Activated CD4-positive, alpha-beta T cell treated with anti-CD3 and anti-CD28 coated beads, Interleukin-2, amount 10 ng/mL, durations not matched to agents 24 days and 14 days (primary cell): ENCODE data around the gene ATXN8OS. TPM values are rescaled to one million over a fixed set of nuclear protein-coding genes. Genes with fewer than 3 reads are reported as not detected.
"Not testable (repeated sequence)": the region's sequence is repeated elsewhere in the genome, so short reads cannot be mapped to it uniquely, and the experiment has no call there.

Source experiments
- DNase-seq: peaks from one replicate; pipeline ENCODE4 v3.0.0; 2022
- H3K27ac Mint-ChIP-seq: one replicate; pipeline ENCODE4 v1.8.0; 2022; ENCODE audit warnings: mild to moderate bottlenecking, mixed read lengths
- H3K27me3 Mint-ChIP-seq: one replicate; pipeline ENCODE4 v1.8.0; 2022; ENCODE audit warnings: mixed read lengths
- H3K36me3 Mint-ChIP-seq: one replicate; pipeline ENCODE4 v1.8.0; 2022; ENCODE audit warnings: low read depth, mild to moderate bottlenecking, mixed read lengths
- H3K4me1 Mint-ChIP-seq: one replicate; pipeline ENCODE4 v1.8.0; 2021; ENCODE audit warnings: mixed read lengths
- H3K4me3 Mint-ChIP-seq: one replicate; pipeline ENCODE4 v1.8.0; 2022; ENCODE audit warnings: mild to moderate bottlenecking, moderate library complexity, mixed read lengths
- H3K9me3 Mint-ChIP-seq: one replicate; pipeline ENCODE4 v1.8.0; 2021; ENCODE audit warnings: mixed read lengths
- intact Hi-C: fragments of 100-400 bp; cut with micrococcal nuclease; formaldehyde crosslinking; loops from one replicate; pipeline ENCODE4 v1.15.1; 2023
- total RNA-seq: library from RNA; stranded (reverse); gene quantifications from 2 replicates; pipeline ENCODE4 v1.2.3, GENCODE V29; 2022

Gene ATXN8OS
- total RNA-seq, result not detected in 2 replicates

DNA sequence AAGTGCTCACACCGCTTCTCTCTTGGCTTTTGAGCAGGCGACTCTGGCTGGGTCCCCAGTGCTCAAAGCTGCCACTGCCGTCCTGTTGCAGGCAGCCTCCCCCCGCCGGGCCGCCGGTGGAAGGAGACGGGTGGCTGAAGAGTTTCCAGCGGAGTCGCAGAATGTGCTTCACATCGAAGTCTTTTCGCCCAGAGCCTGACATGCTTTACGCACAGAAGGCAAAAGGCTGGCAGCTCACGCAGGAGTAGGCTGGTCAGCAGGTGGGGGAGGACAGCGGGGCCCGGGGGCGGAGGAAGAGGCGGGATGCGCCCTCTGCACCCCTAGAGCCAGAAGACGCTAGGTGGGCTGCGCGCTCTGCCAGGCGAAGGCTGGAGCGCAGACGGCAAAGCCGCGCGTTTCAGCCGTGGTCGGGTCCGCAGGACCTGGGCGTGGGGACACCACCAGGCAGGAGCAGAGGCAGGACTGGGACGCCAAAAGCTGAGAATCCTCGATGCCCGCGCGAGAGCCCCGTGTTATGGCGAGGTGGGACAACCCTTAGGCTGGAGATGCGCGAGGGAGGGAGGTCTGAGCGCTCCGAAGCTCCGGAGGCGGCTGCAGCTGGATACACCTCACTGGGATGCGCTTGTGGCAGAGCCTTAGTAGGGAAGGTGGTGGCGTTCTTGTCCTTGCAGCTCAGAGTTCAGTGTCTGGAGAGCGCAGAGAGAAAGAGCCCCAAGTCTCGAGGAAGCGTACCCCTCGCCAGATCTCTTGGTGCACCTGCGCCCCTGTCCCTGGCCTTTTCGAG is at the start of gene ATXN8OS:
ATXN8OS (plus strand) TSS at position 329 of the 784 bp plus-strand sequence.
- no peak for DNase-seq
- Mint-ChIP-seq H3K4me3 (no peak within 1 kb of the TSS), H3K4me1 (no peaks in the 10 kb centered on the region), H3K9me3 (no peaks in the 10 kb centered on the region), H3K27ac (no peak within 1 kb of the TSS), H3K27me3 (no peaks in the 10 kb centered on the region), H3K36me3 (no peaks in the 10 kb centered on the region)
- intact Hi-C loops, result no loop called here

DNA sequence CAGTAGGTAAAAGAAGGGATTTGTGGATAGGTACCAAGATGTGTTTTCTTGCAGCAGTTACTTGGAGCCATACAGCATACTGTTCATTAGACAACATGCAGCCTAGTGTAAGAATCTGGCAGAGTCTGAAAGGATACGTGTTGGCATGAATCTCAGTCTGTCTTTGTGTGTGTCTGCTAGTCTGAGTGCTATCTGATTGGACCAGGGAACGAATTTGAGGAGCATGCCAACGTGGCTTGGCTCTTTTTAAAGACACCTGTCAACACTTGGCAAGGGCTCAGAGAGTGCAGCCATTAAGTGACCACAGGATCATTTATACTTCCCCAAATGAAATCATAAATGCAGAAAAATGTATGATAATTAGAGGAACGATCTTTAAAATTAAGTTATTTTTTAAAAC is 27.6 kb upstream of the ATXN8OS start:
- Mint-ChIP-seq H3K27me3 (no peaks in the 10 kb centered on the region), H3K9me3 (peaks cover 6% of the 10 kb centered on the region), H3K27ac (no peak overlapping the region)

DNA sequence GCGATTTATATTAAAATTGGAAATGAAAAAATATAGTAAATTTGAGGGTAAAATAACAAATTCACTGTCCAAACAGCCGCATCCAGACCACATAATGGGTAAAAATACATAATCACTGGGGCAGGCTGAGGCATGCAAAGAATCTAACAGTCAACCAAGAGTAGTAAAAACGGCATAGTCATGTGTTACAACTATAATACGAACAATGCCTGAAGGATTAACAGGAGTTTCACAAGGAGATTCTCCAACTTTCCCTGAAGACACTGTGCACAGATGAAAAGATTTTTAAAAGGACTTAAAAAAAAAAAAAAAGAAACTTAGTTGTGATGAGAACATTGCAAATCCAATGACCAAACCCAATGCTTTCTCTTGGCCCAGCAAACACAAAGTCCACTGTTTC is 20.4 kb upstream of the ATXN8OS start:
- Mint-ChIP-seq H3K4me1 (no peaks in the 10 kb centered on the region), H3K36me3 (no peaks in the 10 kb centered on the region), H3K27ac (no peak overlapping the region), H3K27me3 (no peaks in the 10 kb centered on the region), H3K9me3 (peaks cover 3% of the 10 kb centered on the region), H3K4me3 (no peak overlapping the region)
- no peak for DNase-seq
- intact Hi-C loops, result no loop called here

More for the DNA sequence above, 27.6 kb upstream of the ATXN8OS start:
- Mint-ChIP-seq H3K4me1 (no peaks in the 10 kb centered on the region), H3K36me3 (no peaks in the 10 kb centered on the region), H3K4me3 (no peak overlapping the region)
- no peak for DNase-seq
- intact Hi-C loops, result no loop called here

DNA sequence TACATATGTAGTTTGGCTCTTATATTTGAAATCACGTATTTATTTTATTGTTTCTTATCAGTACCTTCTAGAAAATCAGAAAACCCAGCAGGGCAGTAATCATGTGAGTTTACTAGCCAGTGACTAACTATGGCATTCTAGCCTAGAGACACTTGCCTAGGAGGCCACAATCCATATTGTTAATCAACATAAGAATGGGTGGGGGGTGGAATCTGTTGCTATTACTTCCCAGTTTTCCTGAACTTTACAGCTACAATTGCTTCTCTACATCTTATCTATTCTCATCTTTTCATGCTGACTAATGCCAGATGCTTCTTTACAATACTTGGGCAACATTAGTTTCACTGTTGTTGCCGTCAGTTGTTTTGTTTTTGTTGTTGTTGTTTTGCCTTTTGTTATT is 18.7 kb upstream of the ATXN8OS start:
- intact Hi-C loops, result no loop called here
- Mint-ChIP-seq H3K4me3 (no peak overlapping the region), H3K27ac (no peak overlapping the region), H3K4me1 (no peaks in the 10 kb centered on the region), H3K27me3 (no peaks in the 10 kb centered on the region), H3K36me3 (no peaks in the 10 kb centered on the region), H3K9me3 (peaks cover 3% of the 10 kb centered on the region)
- DNase-seq, result no peak

DNA sequence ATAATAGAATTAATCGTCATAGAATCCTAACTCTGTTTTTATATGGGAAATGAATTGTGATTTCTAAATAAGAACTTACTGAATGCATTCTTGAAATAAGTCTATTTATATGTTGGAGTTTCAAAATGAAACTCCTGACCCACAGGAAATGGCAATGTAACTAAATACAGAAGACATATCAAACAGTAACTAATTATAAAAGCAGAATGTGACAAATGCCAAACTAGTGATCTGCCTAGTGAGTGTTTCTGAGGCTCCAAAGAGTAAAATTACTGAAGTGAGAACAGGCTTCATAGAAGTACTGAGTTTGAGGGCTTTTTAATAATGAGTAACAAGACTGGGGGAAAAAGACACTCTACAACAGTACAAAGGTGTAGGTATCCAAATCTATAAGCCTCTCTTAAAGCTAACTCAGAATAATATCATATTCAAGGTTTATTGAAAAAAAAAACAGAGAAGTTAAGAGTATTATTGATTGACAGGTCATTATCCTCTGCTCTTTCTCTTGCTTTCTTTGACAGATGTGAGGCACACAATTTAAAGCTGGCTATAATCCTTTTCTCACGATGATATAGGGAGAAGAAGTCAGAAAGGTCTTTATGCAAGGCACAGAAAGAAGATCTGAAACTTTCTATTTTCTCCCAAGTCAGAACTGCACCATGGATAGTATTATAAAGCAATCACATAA is 17.4 kb upstream of the ATXN8OS start:
- Mint-ChIP-seq H3K27me3 (no peaks in the 10 kb centered on the region), H3K4me3 (no peak overlapping the region), H3K36me3 (no peaks in the 10 kb centered on the region), H3K9me3 (no peaks in the 10 kb centered on the region), H3K4me1 (no peaks in the 10 kb centered on the region), H3K27ac (no peak overlapping the region)
- intact Hi-C loops, result no loop called here
- DNase-seq, result no peak

DNA sequence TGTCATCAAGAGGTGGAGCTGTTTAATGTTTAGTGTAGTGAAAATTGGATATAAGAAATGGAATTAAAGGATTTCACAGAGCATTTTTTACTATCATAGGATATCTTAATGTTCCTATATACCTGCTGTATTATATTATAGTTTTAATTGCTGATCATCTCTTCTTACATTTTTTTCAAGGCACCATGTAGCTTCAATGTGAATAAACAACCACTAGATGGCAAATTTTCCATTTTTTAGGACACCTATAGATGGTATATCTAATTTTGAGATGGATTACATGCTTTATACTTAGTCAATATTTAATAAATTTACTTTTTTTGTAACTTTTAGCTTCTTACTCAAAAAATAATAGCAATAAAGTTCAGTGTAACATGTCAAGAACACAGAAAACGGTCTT is 9.0 kb upstream of the ATXN8OS start:
- no peak overlapping the region for H3K27ac Mint-ChIP-seq
- no peak overlapping the region for H3K4me3 Mint-ChIP-seq
- H3K27me3 Mint-ChIP-seq, result no peaks in the 10 kb centered on the region
- no peaks in the 10 kb centered on the region for H3K9me3 Mint-ChIP-seq
- H3K4me1 Mint-ChIP-seq, result no peaks in the 10 kb centered on the region
- DNase-seq, result no peak
- H3K36me3 Mint-ChIP-seq, result no peaks in the 10 kb centered on the region
- intact Hi-C loops, result no loop called here

DNA sequence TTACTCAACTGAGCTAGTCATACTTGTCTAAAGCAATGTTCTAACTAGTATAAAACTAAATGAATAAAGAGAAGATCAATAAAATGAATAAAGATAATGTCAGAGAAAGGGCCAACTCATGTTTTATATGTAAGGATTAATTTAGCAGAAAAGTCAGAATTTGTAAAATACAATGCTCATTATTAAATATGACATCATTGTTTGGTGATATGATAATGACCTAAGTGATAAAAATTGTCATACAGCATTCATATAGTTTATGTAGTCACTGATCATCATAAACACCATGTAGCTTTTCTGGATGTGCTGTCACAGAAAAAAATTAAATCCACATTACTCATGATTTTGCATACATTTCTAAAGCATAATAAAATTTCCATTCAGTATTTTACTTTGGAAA is 3.1 kb upstream of the ATXN8OS start:
- no peaks in the 10 kb centered on the region for H3K36me3 Mint-ChIP-seq
- H3K4me3 Mint-ChIP-seq, result no peak overlapping the region
- no peak for DNase-seq
- H3K4me1 Mint-ChIP-seq, result no peaks in the 10 kb centered on the region
- intact Hi-C loops, result no loop called here
- H3K9me3 Mint-ChIP-seq, result no peaks in the 10 kb centered on the region
- H3K27me3 Mint-ChIP-seq, result no peaks in the 10 kb centered on the region
- no peak overlapping the region for H3K27ac Mint-ChIP-seq

DNA sequence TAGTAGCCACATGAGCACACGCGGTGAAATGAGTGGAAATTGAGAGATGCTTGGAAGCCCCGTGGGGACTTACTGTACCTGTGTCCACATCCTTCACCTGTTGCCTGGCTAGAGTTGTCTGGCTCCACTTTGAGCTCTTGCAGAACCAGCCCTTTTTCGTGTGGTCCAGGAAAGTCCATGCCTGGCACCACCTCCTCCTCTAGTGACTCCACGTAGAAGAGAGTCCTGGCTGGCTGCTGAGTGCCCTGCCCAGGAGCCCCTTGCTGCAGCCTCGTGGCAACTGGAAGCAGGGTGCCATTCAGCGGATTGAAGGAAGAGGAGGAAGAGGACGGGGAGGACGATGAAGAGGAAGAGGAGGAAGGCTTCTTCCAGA is 515 bp upstream of the ATXN8OS start:
- H3K9me3 Mint-ChIP-seq, result no peaks in the 10 kb centered on the region
- H3K4me1 Mint-ChIP-seq, result no peaks in the 10 kb centered on the region
- no peaks in the 10 kb centered on the region for H3K36me3 Mint-ChIP-seq
- no peak overlapping the region for H3K4me3 Mint-ChIP-seq
- intact Hi-C loops, result no loop called here
- no peaks in the 10 kb centered on the region for H3K27me3 Mint-ChIP-seq
- DNase-seq, result no peak
- no peak overlapping the region for H3K27ac Mint-ChIP-seq

DNA sequence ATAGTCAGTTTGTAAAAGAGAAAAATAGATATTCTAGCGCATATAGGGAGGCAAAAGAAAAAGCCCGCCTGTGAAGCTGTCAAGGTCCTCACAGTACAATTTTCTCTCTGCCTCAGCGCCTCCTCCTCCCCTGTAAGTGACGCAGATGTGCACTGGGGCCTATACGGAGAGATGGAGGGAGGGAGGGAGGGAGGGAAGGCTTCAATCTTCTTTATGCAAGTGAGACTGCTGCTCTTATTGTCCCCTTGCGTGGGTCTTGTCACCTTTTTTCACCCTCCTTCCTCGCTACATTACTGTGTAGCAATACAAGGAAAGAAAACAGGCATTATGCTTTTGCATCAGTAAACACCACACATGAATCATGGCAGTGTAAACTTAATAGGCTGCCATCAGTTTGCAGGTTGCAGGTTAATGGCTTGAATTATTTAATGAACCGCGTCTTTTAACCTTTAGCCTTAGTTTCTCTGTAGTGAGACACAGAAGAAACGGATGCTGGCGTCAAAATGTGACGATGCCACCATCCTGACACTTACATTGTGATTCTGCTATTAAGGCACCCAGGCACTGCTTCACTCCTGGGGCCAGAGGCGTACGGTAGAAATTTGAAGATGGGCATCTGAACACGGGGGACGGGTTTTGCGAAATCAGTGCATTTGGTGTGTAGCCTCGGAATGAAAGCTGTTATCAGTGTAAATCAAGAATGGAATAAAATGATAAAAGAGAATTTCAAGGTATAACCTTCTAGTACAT is 905 bp downstream of the ATXN8OS start, which contains the start of gene KLHL1:
KLHL1 (minus strand) TSS at position 97 of the 750 bp plus-strand sequence. CDS start 753 bp downstream, outside the sequence.
- Mint-ChIP-seq H3K4me1 (no peaks in the 10 kb centered on the region), H3K4me3 (no peak within 1 kb of the TSS), H3K36me3 (no peaks in the 10 kb centered on the region), H3K27me3 (no peaks in the 10 kb centered on the region), H3K27ac (no peak within 1 kb of the TSS), H3K9me3 (no peaks in the 10 kb centered on the region)
- no peak for DNase-seq
- intact Hi-C loops, result no loop called here

DNA sequence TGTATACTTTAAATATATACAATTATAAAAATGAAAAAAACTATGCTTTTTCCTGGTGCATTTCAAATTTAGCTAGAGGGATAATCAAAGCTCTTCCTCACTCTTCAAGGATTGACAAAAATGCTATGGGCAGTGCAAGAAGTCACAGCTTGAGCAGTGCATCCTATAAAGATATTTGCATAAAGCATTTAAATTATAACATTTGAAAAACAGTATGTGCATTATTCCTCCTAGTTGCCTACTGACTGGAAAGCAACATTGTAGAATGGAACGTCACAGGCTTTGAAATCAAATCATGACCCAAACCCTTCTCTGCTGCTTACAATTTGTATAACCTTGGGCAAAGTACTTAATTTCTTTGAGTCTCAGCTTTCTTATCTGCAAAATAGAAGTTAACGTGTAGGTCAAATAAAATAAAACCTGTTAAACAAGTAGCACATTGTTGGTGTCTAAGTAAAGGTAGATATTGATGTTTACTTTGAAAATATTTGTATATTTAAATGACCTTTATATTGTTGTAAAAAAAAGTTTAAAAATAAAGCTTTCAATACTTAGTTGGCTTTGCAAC is 9.8 kb downstream of the ATXN8OS start:
- no peak for DNase-seq
- H3K4me1 Mint-ChIP-seq, result no peaks in the 10 kb centered on the region
- no peak overlapping the region for H3K27ac Mint-ChIP-seq
- intact Hi-C loops, result no loop called here
- no peaks in the 10 kb centered on the region for H3K36me3 Mint-ChIP-seq
- no peaks in the 10 kb centered on the region for H3K9me3 Mint-ChIP-seq
- H3K4me3 Mint-ChIP-seq, result no peak overlapping the region
- no peaks in the 10 kb centered on the region for H3K27me3 Mint-ChIP-seq

DNA sequence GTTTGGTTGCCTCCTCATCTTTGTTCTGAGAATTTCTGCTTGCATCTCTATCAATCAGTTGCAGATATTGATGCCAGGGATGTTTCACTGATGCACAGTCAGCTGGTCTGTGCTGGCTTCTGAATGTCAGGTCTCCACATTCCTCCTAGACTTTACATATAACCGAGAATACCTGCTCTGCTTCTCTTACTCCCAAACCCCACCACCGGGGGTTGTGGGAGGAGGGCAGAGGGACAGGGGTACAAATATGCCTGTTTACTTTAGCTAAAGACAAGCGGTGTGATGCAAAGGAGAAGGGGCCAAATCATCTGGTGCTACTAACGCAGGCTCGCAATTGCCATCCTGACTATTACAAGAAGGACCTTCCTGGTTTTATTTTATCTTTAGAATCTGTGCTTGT is 18.1 kb downstream of the ATXN8OS start:
- Mint-ChIP-seq H3K36me3 (no peaks in the 10 kb centered on the region), H3K9me3 (no peaks in the 10 kb centered on the region)
- intact Hi-C loops, result no loop called here

DNA sequence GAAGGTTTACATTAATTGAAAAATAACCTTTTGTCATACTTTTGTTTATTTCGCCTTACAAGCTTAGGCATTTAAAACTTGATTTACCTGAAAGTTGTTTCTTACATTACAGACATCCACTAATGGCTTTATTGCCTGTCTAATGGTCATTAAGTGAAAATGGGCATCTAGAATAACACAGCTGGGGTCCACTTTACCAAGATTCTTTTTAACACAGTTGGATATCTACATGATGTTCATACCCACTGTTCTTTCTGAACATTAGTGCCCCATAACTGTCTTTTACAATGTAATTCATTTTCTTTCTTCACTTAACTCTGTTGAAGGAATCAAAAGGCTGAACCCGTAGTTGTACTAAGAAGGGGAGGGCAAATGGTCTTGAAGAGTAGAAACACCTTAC is 20.5 kb downstream of the ATXN8OS start:
- H3K4me1 Mint-ChIP-seq, result no peaks in the 10 kb centered on the region
- no peaks in the 10 kb centered on the region for H3K27me3 Mint-ChIP-seq
- no peak overlapping the region for H3K4me3 Mint-ChIP-seq
- no peak for DNase-seq
- no peak overlapping the region for H3K27ac Mint-ChIP-seq
- intact Hi-C loops, result no loop called here
- H3K36me3 Mint-ChIP-seq, result no peaks in the 10 kb centered on the region
- H3K9me3 Mint-ChIP-seq, result no peaks in the 10 kb centered on the region

More for the DNA sequence above, 18.1 kb downstream of the ATXN8OS start:
- H3K27ac Mint-ChIP-seq, result no peak overlapping the region
- H3K4me1 Mint-ChIP-seq, result no peaks in the 10 kb centered on the region
- H3K4me3 Mint-ChIP-seq, result no peak overlapping the region
- H3K27me3 Mint-ChIP-seq, result no peaks in the 10 kb centered on the region
- no peak for DNase-seq

DNA sequence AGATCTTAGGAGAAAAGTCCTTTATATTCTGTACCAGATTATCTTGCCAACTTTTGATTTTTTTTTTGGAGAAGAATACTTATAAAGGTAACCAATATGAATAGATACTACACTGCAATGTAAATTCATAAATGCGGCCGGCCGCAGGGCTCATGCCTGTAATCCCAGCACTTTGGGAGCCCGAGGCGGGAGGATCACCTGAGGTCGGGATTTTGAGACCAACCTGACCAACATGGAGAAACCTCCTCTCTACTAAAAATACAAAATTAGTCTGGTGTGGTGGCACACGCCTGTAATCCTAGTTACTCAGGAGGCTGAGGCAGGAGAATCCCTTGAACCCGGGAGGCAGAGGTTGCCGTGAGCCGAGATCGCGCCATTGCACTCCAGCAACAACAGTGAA is 35.0 kb downstream of the ATXN8OS start:
- intact Hi-C loops, H3K9me3 Mint-ChIP-seq, H3K36me3 Mint-ChIP-seq, H3K4me3 Mint-ChIP-seq, H3K27ac Mint-ChIP-seq, H3K4me1 Mint-ChIP-seq, DNase-seq, H3K27me3 Mint-ChIP-seq: not testable (repeated sequence)

DNA sequence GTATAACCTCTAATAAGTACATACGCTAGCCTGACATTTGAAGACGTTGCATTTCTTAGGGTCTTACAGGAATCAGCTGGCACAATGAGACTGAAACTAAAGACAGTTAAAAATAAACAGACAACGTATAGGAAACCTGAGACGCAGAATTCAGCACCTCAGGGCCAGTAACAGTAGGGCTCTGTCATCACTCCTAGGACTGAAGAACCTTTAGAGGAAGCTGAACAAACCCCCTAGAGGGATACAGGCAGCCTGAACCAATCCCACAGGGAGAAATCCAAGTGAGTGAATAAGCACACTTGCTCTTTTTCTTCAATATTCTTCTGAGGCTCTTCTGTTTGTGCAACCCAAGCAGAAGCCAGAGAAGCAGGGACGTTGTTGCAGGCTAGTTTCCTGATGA is 54.5 kb downstream of the ATXN8OS start:
- H3K4me3 Mint-ChIP-seq, result no peak overlapping the region
- H3K36me3 Mint-ChIP-seq, result no peaks in the 10 kb centered on the region
- intact Hi-C loops, result no loop called here
- H3K27me3 Mint-ChIP-seq, result no peaks in the 10 kb centered on the region
- no peak overlapping the region for H3K27ac Mint-ChIP-seq
- peaks cover 3% of the 10 kb centered on the region for H3K9me3 Mint-ChIP-seq
- no peak for DNase-seq
- H3K4me1 Mint-ChIP-seq, result no peaks in the 10 kb centered on the region
